ENCODE measurements around the gene INPP4B.

INPP4B gene

GRCh38 chr4:142386856-142387255, 459.2 kb downstream of the INPP4B start:
- no peaks in the 10 kb centered on the region for H3K36me3 ChIP-seq (ENCODE audit: control insufficient read depth, insufficient read depth, low read length, severe bottlenecking)
- no peaks in the 10 kb centered on the region for H3K4me1 ChIP-seq (ENCODE audit: control insufficient read depth, insufficient read depth, low read length)
- H3K9ac ChIP-seq (ENCODE audit: low read length) = no peak overlapping the region
- no peaks in the 10 kb centered on the region for H3K9me3 ChIP-seq (ENCODE audit: control insufficient read depth, low read length)
- H3K4me3 ChIP-seq (ENCODE audit: low read length) = no peak overlapping the region
- H3K27me3 ChIP-seq (replicated peaks; ENCODE audit: control insufficient read depth, insufficient read depth, low read length) = no peaks in the 10 kb centered on the region
- no peak for DNase-seq (ENCODE audit: low read depth)

DNA sequence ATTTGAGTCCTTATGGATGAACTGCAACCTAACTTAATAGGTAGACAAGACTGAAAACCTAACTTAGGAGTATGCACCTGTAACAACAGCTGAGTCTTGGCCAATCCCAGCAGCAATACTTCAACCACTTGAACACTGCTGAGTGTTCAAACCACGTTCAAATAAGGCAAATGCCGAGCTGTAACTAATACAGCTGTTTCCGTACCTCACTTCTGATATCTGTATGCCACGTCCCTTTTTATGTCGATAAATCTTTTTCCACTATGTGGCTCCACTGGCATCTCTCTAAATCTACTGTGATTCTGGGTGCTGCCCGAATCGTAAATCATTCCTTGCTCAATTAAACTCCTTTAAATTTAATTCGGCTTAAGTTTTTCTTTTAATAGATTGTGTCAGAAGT, 459.7 kb downstream of the INPP4B start:
- no peak overlapping the region for H3K9ac ChIP-seq (ENCODE audit: low read length)
- DNase-seq (ENCODE audit: low read depth) = no peak
- H3K4me3 ChIP-seq (ENCODE audit: low read length) = no peak overlapping the region
- H3K27me3 ChIP-seq (replicated peaks; ENCODE audit: control insufficient read depth, insufficient read depth, low read length) = no peaks in the 10 kb centered on the region
- H3K36me3 ChIP-seq (ENCODE audit: control insufficient read depth, insufficient read depth, low read length, severe bottlenecking) = no peaks in the 10 kb centered on the region
- no peaks in the 10 kb centered on the region for H3K4me1 ChIP-seq (ENCODE audit: control insufficient read depth, insufficient read depth, low read length)
- H3K9me3 ChIP-seq (ENCODE audit: control insufficient read depth, low read length) = no peaks in the 10 kb centered on the region

GRCh38 chr4:142383800-142384470, 462.2 kb downstream of the INPP4B start:
- DNase-seq (ENCODE audit: low read depth) = no peak
- H3K27me3 ChIP-seq (replicated peaks; ENCODE audit: control insufficient read depth, insufficient read depth, low read length) = no peaks in the 10 kb centered on the region
- peaks cover 12% of the 10 kb centered on the region for H3K4me1 ChIP-seq (ENCODE audit: control insufficient read depth, insufficient read depth, low read length)
- H3K36me3 ChIP-seq (ENCODE audit: control insufficient read depth, insufficient read depth, low read length, severe bottlenecking) = no peaks in the 10 kb centered on the region
- H3K9ac ChIP-seq (ENCODE audit: low read length) = no peak overlapping the region
- H3K9me3 ChIP-seq (ENCODE audit: control insufficient read depth, low read length) = no peaks in the 10 kb centered on the region
- no peak overlapping the region for H3K4me3 ChIP-seq (ENCODE audit: low read length)

DNA sequence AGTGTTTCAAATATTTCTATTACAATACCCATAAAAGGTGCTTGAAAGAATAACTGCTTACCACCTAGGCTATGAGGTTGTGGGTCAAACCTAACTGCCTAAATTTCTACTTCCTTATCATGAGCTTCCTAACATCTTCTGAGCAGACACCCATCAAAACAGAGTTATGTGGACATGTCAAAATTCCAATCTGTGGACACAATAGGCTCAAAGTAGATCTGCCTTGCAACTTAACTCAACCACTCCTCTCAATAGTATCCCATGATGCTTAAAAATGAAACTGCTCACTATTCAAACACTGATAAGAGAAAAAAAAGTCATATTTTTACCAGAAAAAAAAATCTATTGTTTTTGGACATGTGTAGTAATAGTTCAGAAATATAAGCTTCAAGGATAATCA, 462.7 kb downstream of the INPP4B start:
- H3K9me3 ChIP-seq (ENCODE audit: control insufficient read depth, low read length) = no peaks in the 10 kb centered on the region
- H3K4me1 ChIP-seq (ENCODE audit: control insufficient read depth, insufficient read depth, low read length) = peaks cover 18% of the 10 kb centered on the region
- no peak overlapping the region for H3K4me3 ChIP-seq (ENCODE audit: low read length)
- no peaks in the 10 kb centered on the region for H3K36me3 ChIP-seq (ENCODE audit: control insufficient read depth, insufficient read depth, low read length, severe bottlenecking)
- H3K27me3 ChIP-seq (replicated peaks; ENCODE audit: control insufficient read depth, insufficient read depth, low read length) = no peaks in the 10 kb centered on the region
- H3K9ac ChIP-seq (ENCODE audit: low read length) = no peak overlapping the region
- no peak for DNase-seq (ENCODE audit: low read depth)

GRCh38 chr4:142380052-142380602, 466.0 kb downstream of the INPP4B start:
- Histone ChIP-seq H3K27me3 (replicated peaks; ENCODE audit: control insufficient read depth, insufficient read depth, low read length) (no peaks in the 10 kb centered on the region), H3K4me1 (ENCODE audit: control insufficient read depth, insufficient read depth, low read length) (peaks cover 28% of the 10 kb centered on the region), H3K9ac (ENCODE audit: low read length) (peak overlapping the region; percentile 65), H3K9me3 (ENCODE audit: control insufficient read depth, low read length) (no peaks in the 10 kb centered on the region), H3K4me3 (ENCODE audit: low read length) (peak overlapping the region; percentile 59), H3K36me3 (ENCODE audit: control insufficient read depth, insufficient read depth, low read length, severe bottlenecking) (no peaks in the 10 kb centered on the region)
- no peak for DNase-seq (ENCODE audit: low read depth)

GRCh38 chr4:142379277-142380051, 466.6 kb downstream of the INPP4B start:
- Histone ChIP-seq H3K36me3 (ENCODE audit: control insufficient read depth, insufficient read depth, low read length, severe bottlenecking) (no peaks in the 10 kb centered on the region), H3K9ac (ENCODE audit: low read length) (peak overlapping the region; percentile 65), H3K9me3 (ENCODE audit: control insufficient read depth, low read length) (no peaks in the 10 kb centered on the region), H3K4me1 (ENCODE audit: control insufficient read depth, insufficient read depth, low read length) (peaks cover 32% of the 10 kb centered on the region), H3K27me3 (replicated peaks; ENCODE audit: control insufficient read depth, insufficient read depth, low read length) (no peaks in the 10 kb centered on the region), H3K4me3 (ENCODE audit: low read length) (peak overlapping the region; percentile 59)
- DNase-seq (ENCODE audit: low read depth) = peak; percentile 90

GRCh38 chr4:142378179-142378578, 467.9 kb downstream of the INPP4B start:
- peaks cover 32% of the 10 kb centered on the region for H3K4me1 ChIP-seq (ENCODE audit: control insufficient read depth, insufficient read depth, low read length)
- no peaks in the 10 kb centered on the region for H3K9me3 ChIP-seq (ENCODE audit: control insufficient read depth, low read length)
- H3K27me3 ChIP-seq (replicated peaks; ENCODE audit: control insufficient read depth, insufficient read depth, low read length) = no peaks in the 10 kb centered on the region
- no peak overlapping the region for H3K4me3 ChIP-seq (ENCODE audit: low read length)
- no peak for DNase-seq (ENCODE audit: low read depth)
- no peaks in the 10 kb centered on the region for H3K36me3 ChIP-seq (ENCODE audit: control insufficient read depth, insufficient read depth, low read length, severe bottlenecking)
- H3K9ac ChIP-seq (ENCODE audit: low read length) = no peak overlapping the region

DNA sequence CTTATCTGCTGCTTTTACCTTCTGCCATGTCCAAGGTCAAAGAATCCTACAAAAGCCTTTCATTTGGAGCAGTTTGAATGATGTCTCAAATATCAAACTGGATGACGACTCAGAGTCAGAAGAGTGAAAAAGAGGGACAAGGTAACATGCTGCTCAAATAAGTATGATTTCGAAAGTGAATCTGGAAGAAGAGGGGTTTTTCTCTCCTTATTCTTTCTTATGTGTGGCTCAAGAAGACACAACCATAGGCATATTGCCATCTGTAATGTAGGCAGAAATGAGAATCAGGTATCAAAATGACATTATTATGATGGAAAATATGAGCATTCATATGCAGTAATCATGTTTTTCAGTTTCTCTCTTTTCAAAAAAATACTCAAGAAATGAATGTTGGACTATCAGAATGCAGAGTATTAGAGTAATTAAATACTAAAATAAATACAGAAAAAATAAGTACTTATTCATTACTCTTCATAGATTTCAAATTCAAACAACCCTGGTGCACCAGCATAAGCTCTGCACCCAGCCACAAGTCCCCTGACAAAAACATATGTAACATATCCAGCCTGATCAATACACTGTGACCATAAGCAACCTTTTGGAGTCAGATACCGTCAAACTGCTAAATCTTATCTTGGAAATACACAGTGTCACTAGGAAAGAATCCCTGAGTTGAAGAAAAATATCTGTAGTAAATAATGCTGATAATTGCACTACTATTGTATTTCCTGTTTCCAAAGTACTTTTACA, 468.6 kb downstream of the INPP4B start:
- Histone ChIP-seq H3K9ac (ENCODE audit: low read length) (no peak overlapping the region), H3K4me3 (ENCODE audit: low read length) (no peak overlapping the region), H3K27me3 (replicated peaks; ENCODE audit: control insufficient read depth, insufficient read depth, low read length) (no peaks in the 10 kb centered on the region), H3K4me1 (ENCODE audit: control insufficient read depth, insufficient read depth, low read length) (peaks cover 32% of the 10 kb centered on the region), H3K9me3 (ENCODE audit: control insufficient read depth, low read length) (no peaks in the 10 kb centered on the region), H3K36me3 (ENCODE audit: control insufficient read depth, insufficient read depth, low read length, severe bottlenecking) (no peaks in the 10 kb centered on the region)
- DNase-seq (ENCODE audit: low read depth) = no peak

GRCh38 chr4:142376204-142376603, 469.9 kb downstream of the INPP4B start:
- Histone ChIP-seq H3K36me3 (ENCODE audit: control insufficient read depth, insufficient read depth, low read length, severe bottlenecking) (no peaks in the 10 kb centered on the region), H3K4me1 (ENCODE audit: control insufficient read depth, insufficient read depth, low read length) (peaks cover 32% of the 10 kb centered on the region), H3K27me3 (replicated peaks; ENCODE audit: control insufficient read depth, insufficient read depth, low read length) (no peaks in the 10 kb centered on the region), H3K9ac (ENCODE audit: low read length) (no peak overlapping the region), H3K4me3 (ENCODE audit: low read length) (no peak overlapping the region), H3K9me3 (ENCODE audit: control insufficient read depth, low read length) (peaks cover under 1% of the 10 kb centered on the region)
- no peak for DNase-seq (ENCODE audit: low read depth)

- H3K9me3 ChIP-seq (ENCODE audit: control insufficient read depth, low read length) = peaks cover 7% of the 10 kb centered on the region
- peak; percentile 82 for DNase-seq (ENCODE audit: low read depth)
- no peak overlapping the region for H3K9ac ChIP-seq (ENCODE audit: low read length)
- no peak overlapping the region for H3K4me3 ChIP-seq (ENCODE audit: low read length)
- H3K27me3 ChIP-seq (replicated peaks; ENCODE audit: control insufficient read depth, insufficient read depth, low read length) = no peaks in the 10 kb centered on the region
- no peaks in the 10 kb centered on the region for H3K36me3 ChIP-seq (ENCODE audit: control insufficient read depth, insufficient read depth, low read length, severe bottlenecking)
- H3K4me1 ChIP-seq (ENCODE audit: control insufficient read depth, insufficient read depth, low read length) = peaks cover 17% of the 10 kb centered on the region
Measured at GRCh38 chr4:142373610-142374009, 472.5 kb downstream of the INPP4B start.

Data from adipocyte (in vitro differentiated cells).